ENCODE measurements around the gene SYNM.

Gene SYNM

GRCh38 chr15:99121207-99121606 is 16.3 kb downstream of the SYNM start:
- no peak for TF ChIP-seq CTCF (IDR thresholded peaks at IDR 0.05; ENCODE audit: low read depth, low read length)
- no peak for DNase-seq (ENCODE audit: low read depth, low spot score)
- no peak overlapping the region for H3K4me3 ChIP-seq (ENCODE audit: low read depth, low read length)
- in situ Hi-C loops (cut with HindIII; ENCODE audit: low sequenced_read_pairs): no loop called here

GRCh38 chr15:99121691-99122410 is 17.0 kb downstream of the SYNM start:
- no peak for DNase-seq (ENCODE audit: low read depth, low spot score)
- TF ChIP-seq CTCF (IDR thresholded peaks at IDR 0.05; ENCODE audit: low read depth, low read length): no peak
- no peak overlapping the region for H3K4me3 ChIP-seq (ENCODE audit: low read depth, low read length)
- in situ Hi-C loops (cut with HindIII; ENCODE audit: low sequenced_read_pairs): no loop called here

DNA sequence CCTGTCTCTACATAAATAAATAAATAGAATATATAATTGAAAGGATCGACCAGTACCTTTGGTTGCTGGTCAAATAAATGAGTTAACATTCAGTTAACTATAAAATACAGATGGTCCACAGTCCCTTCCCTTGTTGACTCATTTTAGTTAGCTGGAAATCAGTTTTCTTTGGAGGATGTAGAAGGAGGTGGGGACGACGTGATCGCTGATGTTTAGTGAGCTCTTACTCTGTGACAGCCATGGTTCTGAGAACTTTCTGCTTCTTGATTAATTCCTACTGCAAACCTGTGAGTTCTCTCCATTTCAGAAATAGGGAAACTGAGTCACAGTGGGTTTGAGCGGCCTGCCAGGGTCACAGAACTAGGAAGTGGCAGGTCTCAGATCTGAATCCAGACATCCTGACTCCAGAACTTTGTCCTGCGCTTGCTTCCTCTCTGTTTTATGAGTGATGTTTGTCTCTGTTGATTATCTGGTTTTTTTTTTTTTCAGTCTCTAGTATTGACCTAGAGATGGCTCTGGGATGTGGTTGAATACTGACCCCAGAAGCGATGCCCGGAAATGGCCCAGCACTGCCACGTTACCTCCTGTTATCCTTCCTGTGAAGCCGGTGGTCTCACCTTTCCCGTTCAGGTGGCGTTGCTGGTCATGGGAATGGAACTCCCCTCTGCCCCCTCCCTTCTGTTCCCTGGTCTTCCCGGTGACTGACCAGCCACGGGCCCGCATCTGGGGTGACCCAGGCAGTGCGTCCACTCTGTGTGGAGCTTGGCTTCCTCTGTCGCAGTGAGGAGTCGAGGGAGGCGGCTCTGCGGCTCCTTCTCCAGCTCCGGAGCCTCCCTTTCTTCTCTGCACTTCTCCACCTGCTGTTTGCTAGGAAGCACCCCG is 18.2 kb downstream of the SYNM start:
- in situ Hi-C loops (cut with HindIII; ENCODE audit: low sequenced_read_pairs): no loop called here
- DNase-seq (ENCODE audit: low read depth, low spot score): no peak
- no peak for TF ChIP-seq CTCF (IDR thresholded peaks at IDR 0.05; ENCODE audit: low read depth, low read length)
- no peak overlapping the region for H3K4me3 ChIP-seq (ENCODE audit: low read depth, low read length)

DNA sequence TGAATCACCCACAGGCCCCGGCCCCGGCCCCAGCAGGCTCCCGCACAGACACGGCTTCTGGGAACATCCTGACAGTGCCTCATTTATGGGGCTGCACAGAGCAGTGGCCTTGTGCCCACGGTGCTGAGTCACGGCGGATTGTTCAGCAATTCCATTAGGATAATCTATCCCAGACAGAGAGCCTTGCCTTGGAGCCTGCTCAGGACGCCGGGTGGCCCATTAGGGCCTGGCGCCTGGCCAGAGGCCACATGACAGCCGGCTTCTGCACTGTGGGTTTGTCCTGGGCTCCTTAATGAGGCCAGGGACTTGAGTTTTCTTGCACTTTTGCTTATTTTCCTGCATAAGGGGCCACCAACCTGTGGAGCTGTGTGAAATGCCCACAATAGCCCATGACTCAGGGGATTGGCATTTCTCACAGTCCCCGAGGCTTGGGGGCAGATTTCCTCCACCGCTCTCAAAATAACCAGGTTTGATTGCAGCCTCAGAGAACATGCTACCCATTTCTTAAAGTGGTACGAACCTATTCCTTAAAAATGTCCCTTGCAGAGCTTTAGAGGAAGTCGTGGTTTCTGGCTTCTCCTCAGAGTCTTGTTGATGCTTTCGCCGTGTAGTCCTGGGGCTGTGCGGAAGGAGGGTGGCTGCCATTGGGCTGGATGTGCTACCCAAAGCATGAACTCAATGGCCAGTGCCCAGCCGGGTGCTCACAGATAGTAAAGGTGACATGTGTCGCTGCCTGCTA is 19.0 kb downstream of the SYNM start:
- TF ChIP-seq CTCF (IDR thresholded peaks at IDR 0.05; ENCODE audit: low read depth, low read length): no peak
- in situ Hi-C loops (cut with HindIII; ENCODE audit: low sequenced_read_pairs): no loop called here

GRCh38 chr15:99124641-99125040 is 19.8 kb downstream of the SYNM start:
- TF ChIP-seq CTCF (IDR thresholded peaks at IDR 0.05; ENCODE audit: low read depth, low read length): no peak
- no peak overlapping the region for H3K4me3 ChIP-seq (ENCODE audit: low read depth, low read length)
- no peak for DNase-seq (ENCODE audit: low read depth, low spot score)
- in situ Hi-C loops (cut with HindIII; ENCODE audit: low sequenced_read_pairs): no loop called here

More for the DNA sequence above, 19.0 kb downstream of the SYNM start:
- DNase-seq (ENCODE audit: low read depth, low spot score): peak; percentile 98
- H3K4me3 ChIP-seq (ENCODE audit: low read depth, low read length): peak overlapping the region; percentile 8

Data from astrocyte of the spinal cord (primary cell).